Cardiac septum (tissue), 1 donor: Measurements from ENCODE around the gene FAM89A. TPM values are rescaled to one million over a fixed set of nuclear protein-coding genes. Genes with fewer than 3 reads are reported as not detected.

ENCODE experiments used
- DNase-seq: peaks from one replicate; pipeline ENCODE4 v3.0.0-alpha.2; 2020; ENCODE audit warnings: low spot score
- intact Hi-C: fragments of 100-400 bp; cut with DNase I; formaldehyde crosslinking; loops from one replicate; pipeline ENCODE4 v1.14.0; 2022
- total RNA-seq: library from RNA; stranded (reverse); fragmentation: NEBNext Ultra II Directional; extraction: Animal tissue kit (Norgen Biotek cat#: 25700); gene quantifications from one replicate; pipeline ENCODE4 v1.2.1, GENCODE V29; 2021
- donor health status: DM: no; HTN: no; CAD: no.

Gene FAM89A
- total RNA-seq, 1 donor from 2014 or later, result 4.1 TPM

DNA sequence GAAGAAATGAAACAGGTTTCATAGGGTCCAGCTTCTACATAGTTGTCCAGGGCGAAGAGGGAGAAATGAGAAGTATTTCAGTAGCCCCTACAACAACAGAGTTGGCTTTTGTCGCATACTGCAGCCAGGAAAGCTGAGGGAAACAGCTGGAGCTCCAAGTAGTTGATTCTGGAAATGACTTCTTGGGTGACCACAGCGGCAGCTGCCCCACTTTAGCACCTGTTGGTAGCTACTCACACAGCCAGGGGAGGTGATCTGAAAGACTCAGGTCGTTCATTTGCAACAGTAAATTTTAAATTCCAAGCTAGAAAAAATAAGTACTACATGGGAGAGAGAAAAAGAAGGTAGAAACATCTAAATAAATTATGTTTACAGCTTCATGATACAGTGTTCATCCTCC is 63.7 kb downstream of the FAM89A start:
- no peak for DNase-seq
- intact Hi-C loops, result loop anchor here (5.0 kb wide), 1 partner anchor 109 kb away; the partner anchor contains the start of gene C1orf198

DNA sequence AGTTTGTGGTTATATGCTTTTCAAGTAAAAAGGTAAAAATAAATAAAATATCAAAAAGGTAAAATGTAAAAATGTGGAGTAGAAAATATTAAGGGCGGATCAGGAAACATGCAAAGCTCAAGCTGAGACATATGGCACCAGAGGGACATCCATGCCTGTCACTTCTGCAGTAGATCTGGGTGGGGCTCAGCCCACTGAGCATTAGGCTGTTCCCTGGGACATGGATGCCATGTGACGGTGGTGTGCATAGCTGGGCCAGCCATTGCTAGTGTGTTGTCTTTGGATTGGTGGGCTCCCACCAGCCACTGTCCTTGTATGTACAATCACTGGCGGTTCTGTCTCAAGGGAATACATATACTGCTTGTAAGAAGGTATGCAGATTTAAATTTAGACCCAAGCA is 64.4 kb downstream of the FAM89A start:
- intact Hi-C loops, result loop anchor here (5.0 kb wide), 1 partner anchor 108 kb away; the partner anchor contains the start of gene C1orf198
- no peak for DNase-seq

DNA sequence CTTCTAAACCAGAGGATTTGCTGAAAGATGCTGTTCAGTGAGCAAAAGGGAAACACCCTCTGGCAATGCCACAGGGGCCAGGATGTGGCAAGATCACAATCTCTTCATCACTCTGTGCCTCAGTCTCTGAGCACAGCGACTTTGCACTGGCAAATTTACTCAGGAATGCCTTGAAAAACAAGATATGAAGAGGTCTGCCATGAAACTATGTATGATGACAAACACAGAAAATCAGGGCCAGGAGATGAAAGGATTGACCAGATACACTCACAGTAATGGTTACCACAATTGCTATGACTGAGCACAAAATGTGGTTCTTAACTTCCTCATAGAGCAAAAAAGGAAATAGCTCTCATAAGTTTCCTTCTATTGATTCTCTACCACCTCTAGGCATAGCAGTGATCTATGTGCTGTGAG is 67.2 kb downstream of the FAM89A start:
- intact Hi-C loops, result no loop called here

DNA sequence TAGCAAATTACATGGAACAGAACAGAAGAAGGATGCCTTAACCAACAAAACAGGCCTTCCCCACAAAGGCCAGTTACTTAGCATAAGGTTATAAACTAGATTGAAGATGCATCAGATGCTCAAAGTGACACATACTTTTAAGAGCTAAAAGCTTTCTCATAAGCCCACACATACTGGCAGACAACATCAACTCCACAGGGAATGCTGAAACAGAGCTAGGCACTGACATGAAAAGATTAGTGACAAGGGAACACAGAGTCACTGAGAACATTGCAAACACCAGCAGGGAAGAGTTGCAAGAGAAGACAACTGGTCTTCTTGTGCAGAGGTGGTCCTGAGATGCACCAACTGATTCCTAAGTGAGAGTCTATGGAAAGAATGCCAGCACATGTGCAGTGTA is 68.3 kb downstream of the FAM89A start:
- intact Hi-C loops, result no loop called here
- no peak for DNase-seq

More for the DNA sequence above, 67.2 kb downstream of the FAM89A start:
- no peak for DNase-seq

DNA sequence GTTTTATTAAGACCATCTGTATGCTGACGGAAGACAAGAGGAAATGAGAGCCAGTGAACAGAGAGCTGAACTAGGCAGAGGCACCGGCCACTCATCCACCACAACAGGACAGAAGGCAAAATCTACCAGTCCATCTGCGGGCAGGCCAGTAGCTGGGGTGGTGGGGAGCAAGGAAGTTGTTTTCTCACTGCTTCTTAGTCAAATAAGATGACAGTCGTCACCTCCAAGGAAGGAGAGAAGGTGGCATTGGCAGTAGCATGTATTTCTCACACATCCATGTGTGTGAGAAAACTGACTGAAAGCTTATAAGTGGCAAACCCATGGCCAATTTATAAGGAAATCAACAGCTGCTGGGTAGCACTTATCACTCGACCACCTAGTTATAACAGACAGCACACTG is 69.6 kb downstream of the FAM89A start:
- intact Hi-C loops, result no loop called here
- no peak for DNase-seq

Other genes with a start within 250 kb of the FAM89A start
- 73.9 TPM for gene C1orf198, start 171.7 kb downstream of the FAM89A start, total RNA-seq
- 8.2 TPM for gene TTC13, start 61.4 kb downstream of the FAM89A start, total RNA-seq
- 20.7 TPM for gene ARV1, start 61.2 kb downstream of the FAM89A start, total RNA-seq
- gene TRIM67, start 121.8 kb upstream of the FAM89A start, total RNA-seq, result 0.24 TPM
- gene GNPAT, start 201.0 kb upstream of the FAM89A start, total RNA-seq, result 49.0 TPM